Measurements from ENCODE around the gene SH3RF2.

SH3RF2 gene

DNA sequence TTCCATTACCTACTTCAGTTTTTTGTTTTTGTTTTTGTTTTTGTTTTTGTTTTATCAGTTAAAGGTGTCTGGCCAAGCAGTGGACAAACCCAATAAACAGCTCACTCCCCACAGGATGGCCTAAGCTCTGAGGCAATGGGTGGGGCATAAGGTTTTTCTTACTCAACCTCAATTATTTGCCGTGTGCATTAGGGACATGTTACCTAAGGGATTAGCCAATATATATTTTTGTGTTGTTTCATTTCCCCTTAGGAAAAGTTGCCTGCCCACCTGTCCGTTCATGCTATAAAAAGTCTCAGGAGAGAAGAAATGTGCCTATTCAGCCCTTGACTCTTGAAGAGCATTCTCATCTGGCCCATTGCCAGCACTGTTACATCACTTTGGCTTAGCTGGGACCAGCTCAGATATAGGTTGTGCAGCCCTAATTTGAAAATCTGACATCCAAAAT, 7.3 kb downstream of the SH3RF2 start (continued):
- TF ChIP-seq, protein P1, sequence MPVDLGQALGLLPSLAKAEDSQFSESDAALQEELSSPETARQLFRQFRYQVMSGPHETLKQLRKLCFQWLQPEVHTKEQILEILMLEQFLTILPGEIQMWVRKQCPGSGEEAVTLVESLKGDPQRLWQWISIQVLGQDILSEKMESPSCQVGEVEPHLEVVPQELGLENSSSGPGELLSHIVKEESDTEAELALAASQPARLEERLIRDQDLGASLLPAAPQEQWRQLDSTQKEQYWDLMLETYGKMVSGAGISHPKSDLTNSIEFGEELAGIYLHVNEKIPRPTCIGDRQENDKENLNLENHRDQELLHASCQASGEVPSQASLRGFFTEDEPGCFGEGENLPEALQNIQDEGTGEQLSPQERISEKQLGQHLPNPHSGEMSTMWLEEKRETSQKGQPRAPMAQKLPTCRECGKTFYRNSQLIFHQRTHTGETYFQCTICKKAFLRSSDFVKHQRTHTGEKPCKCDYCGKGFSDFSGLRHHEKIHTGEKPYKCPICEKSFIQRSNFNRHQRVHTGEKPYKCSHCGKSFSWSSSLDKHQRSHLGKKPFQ (tag by site-specific recombination; IDR thresholded peaks at IDR 0.05), result no peak
- TF ChIP-seq ZNF777 (tag by site-specific recombination; IDR thresholded peaks at IDR 0.05; ENCODE audit: borderline replicate concordance), result no peak
- no peak for TF ChIP-seq RBAK (tag by site-specific recombination; IDR thresholded peaks at IDR 0.05)
- no peak for TF ChIP-seq ZNF10 (tag by site-specific recombination; IDR thresholded peaks at IDR 0.05)
- no peak for TF ChIP-seq ZNF785 (tag by site-specific recombination; IDR thresholded peaks at IDR 0.05)
- TF ChIP-seq TCF7L2 (IDR thresholded peaks at IDR 0.05; ENCODE audit: borderline replicate concordance, low read depth, low read length), result no peak
- no peak for TF ChIP-seq TRIM28 (IDR thresholded peaks at IDR 0.05; ENCODE audit: borderline replicate concordance, low read length)
- TF ChIP-seq, protein P2, sequence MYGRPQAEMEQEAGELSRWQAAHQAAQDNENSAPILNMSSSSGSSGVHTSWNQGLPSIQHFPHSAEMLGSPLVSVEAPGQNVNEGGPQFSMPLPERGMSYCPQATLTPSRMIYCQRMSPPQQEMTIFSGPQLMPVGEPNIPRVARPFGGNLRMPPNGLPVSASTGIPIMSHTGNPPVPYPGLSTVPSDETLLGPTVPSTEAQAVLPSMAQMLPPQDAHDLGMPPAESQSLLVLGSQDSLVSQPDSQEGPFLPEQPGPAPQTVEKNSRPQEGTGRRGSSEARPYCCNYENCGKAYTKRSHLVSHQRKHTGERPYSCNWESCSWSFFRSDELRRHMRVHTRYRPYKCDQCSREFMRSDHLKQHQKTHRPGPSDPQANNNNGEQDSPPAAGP (tag by site-specific recombination; IDR thresholded peaks at IDR 0.05), result peak; percentile 39; the same call in 1 of the 2 replicates
- no peak for TF ChIP-seq ZNF768 (tag by site-specific recombination; IDR thresholded peaks at IDR 0.05)
- TF ChIP-seq ZSCAN30 (tag by site-specific recombination; IDR thresholded peaks at IDR 0.05), result no peak
- TF ChIP-seq ZFP3 (tag by site-specific recombination; IDR thresholded peaks at IDR 0.05; ENCODE audit: low read depth), result no peak
- TF ChIP-seq ZXDB (tag by site-specific recombination; IDR thresholded peaks at IDR 0.05), result peak; percentile 48; the same call in 1 of the 2 replicates
- no peak for TF ChIP-seq GLI2 (tag by site-specific recombination; IDR thresholded peaks at IDR 0.05; ENCODE audit: borderline replicate concordance, low read depth)
- TF ChIP-seq GLIS1 (tag by site-specific recombination; IDR thresholded peaks at IDR 0.05), result no peak
- no peak for TF ChIP-seq PRDM1 (tag by site-specific recombination; IDR thresholded peaks at IDR 0.05)
- peak; percentile 85 for TF ChIP-seq ZNF184 (tag by site-specific recombination; IDR thresholded peaks at IDR 0.05)
- no peak for TF ChIP-seq ZNF664 (tag by site-specific recombination; IDR thresholded peaks at IDR 0.05)
- TF ChIP-seq ZNF473 (tag by site-specific recombination; IDR thresholded peaks at IDR 0.05), result no peak
- no peak for TF ChIP-seq ZNF366 (tag by site-specific recombination; conservative IDR thresholded peaks at IDR 0.05)
- TF ChIP-seq, protein P3, sequence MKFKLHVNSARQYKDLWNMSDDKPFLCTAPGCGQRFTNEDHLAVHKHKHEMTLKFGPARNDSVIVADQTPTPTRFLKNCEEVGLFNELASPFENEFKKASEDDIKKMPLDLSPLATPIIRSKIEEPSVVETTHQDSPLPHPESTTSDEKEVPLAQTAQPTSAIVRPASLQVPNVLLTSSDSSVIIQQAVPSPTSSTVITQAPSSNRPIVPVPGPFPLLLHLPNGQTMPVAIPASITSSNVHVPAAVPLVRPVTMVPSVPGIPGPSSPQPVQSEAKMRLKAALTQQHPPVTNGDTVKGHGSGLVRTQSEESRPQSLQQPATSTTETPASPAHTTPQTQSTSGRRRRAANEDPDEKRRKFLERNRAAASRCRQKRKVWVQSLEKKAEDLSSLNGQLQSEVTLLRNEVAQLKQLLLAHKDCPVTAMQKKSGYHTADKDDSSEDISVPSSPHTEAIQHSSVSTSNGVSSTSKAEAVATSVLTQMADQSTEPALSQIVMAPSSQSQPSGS (tag by site-specific recombination; IDR thresholded peaks at IDR 0.05; ENCODE audit: low read depth), result peak; percentile 5; the same call in 1 of the 2 replicates
- no peak for TF ChIP-seq ZNF610 (tag by site-specific recombination; IDR thresholded peaks at IDR 0.05; ENCODE audit: borderline replicate concordance)
- no peak for TF ChIP-seq ZNF391 (tag by site-specific recombination; IDR thresholded peaks at IDR 0.05; ENCODE audit: borderline replicate concordance, low read depth)
- no peak for TF ChIP-seq ZNF600 (tag by site-specific recombination; IDR thresholded peaks at IDR 0.05)
- TF ChIP-seq ZNF292 (tag by site-specific recombination; IDR thresholded peaks at IDR 0.05; ENCODE audit: borderline replicate concordance, low read depth), result no peak
- no peak for TF ChIP-seq ZBTB7A (tag by site-specific recombination; IDR thresholded peaks at IDR 0.05; ENCODE audit: low read depth)
- TF ChIP-seq KLF10 (tag by site-specific recombination; IDR thresholded peaks at IDR 0.05), result peak; percentile 80
- no peak for TF ChIP-seq ZNF202 (tag by site-specific recombination; IDR thresholded peaks at IDR 0.05; ENCODE audit: borderline replicate concordance)
- no peak for TF ChIP-seq ZNF223 (tag by site-specific recombination; IDR thresholded peaks at IDR 0.05)
- TF ChIP-seq ZNF214 (tag by site-specific recombination; IDR thresholded peaks at IDR 0.05; ENCODE audit: borderline replicate concordance), result no peak
- no peak for TF ChIP-seq ZNF23 (tag by site-specific recombination; IDR thresholded peaks at IDR 0.05; ENCODE audit: borderline replicate concordance)
- TF ChIP-seq ZNF561 (tag by site-specific recombination; IDR thresholded peaks at IDR 0.05; ENCODE audit: borderline replicate concordance), result peak; percentile 75; the same call in 1 of the 2 replicates
- no peak for TF ChIP-seq ZNF843 (tag by site-specific recombination; IDR thresholded peaks at IDR 0.05)
- no peak for TF ChIP-seq ZNF530 (tag by site-specific recombination; IDR thresholded peaks at IDR 0.05; ENCODE audit: low read depth)
- TF ChIP-seq YY2 (tag by site-specific recombination; IDR thresholded peaks at IDR 0.05), result no peak
- TF ChIP-seq, protein P4, sequence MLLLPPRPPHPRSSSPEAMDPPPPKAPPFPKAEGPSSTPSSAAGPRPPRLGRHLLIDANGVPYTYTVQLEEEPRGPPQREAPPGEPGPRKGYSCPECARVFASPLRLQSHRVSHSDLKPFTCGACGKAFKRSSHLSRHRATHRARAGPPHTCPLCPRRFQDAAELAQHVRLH (tag by site-specific recombination; IDR thresholded peaks at IDR 0.05), result no peak
- TF ChIP-seq WT1 (tag by site-specific recombination; IDR thresholded peaks at IDR 0.05), result no peak
- TF ChIP-seq BCL11B (tag by site-specific recombination; IDR thresholded peaks at IDR 0.05; ENCODE audit: low read depth), result no peak
- TF ChIP-seq ZNF621 (tag by site-specific recombination; IDR thresholded peaks at IDR 0.05), result no peak
- TF ChIP-seq YY1 (tag by site-specific recombination; IDR thresholded peaks at IDR 0.05), result no peak

Data from HEK293 (cell line).